CD4-positive, alpha-beta T cell (primary cell): ENCODE results near the gene MACROD2. TPM values are rescaled to one million over a fixed set of nuclear protein-coding genes. Genes with fewer than 3 reads are reported as not detected.

Experiments
- ATAC-seq: fragments of 200-7000 bp; cut with Tn5 transposase; one replicate; pipeline ENCODE4 v1.10.0; 2022; ENCODE audit warnings: mild to moderate bottlenecking; ENCODE audit not compliant: poor library complexity
- CTCF ChIA-PET: fragments of 350-600 bp; sonication (Branson Sonifier 250); formaldehyde crosslinking; loops from one replicate; lab custom pipeline; 2021; ENCODE audit warnings: antibody characterized with exemption, inconsistent platforms; lab: Charles Lee
- POLR2A ChIA-PET: fragments of 350-600 bp; sonication (Branson Sonifier 250); formaldehyde crosslinking; loops from one replicate; lab custom pipeline; 2021; ENCODE audit warnings: antibody characterized with exemption, inconsistent platforms; lab: Charles Lee
- DNase-seq, 14 experiments: peaks; one replicate each; pipeline ENCODE4 v3.0.0-alpha.2; 2013 to 2020; ENCODE audit warnings: mixed read lengths in 2 of 14
- H3K27ac ChIP-seq, 2 donors: one replicate each; pipeline versions ENCODE4 v1.5.1 to v1.7.0; 2013; ENCODE audit warnings: low read length in 2 of 2, low read depth in 1 of 2, mild to moderate bottlenecking in 1 of 2
- H3K27me3 ChIP-seq, 2 experiments: 1 replicate in 1 of 2; 2 replicates in 1 of 2; pipeline versions ENCODE4 v1.6.1 to v1.7.0; 2013; ENCODE audit warnings: low read length in 2 of 2, control low read depth in 1 of 2, mild to moderate bottlenecking in 1 of 2, moderate library complexity in 1 of 2; ENCODE audit not compliant: insufficient read depth in 2 of 2, control insufficient read depth in 1 of 2
- H3K36me3 ChIP-seq: one replicate; pipeline ENCODE4 v1.6.1; 2013; ENCODE audit warnings: low read length, control low read depth; ENCODE audit not compliant: insufficient read depth
- H3K4me1 ChIP-seq: one replicate; pipeline ENCODE4 v1.6.1; 2013; ENCODE audit warnings: low read length, control low read depth; ENCODE audit not compliant: insufficient read depth
- H3K4me3 ChIP-seq: one replicate; pipeline ENCODE4 v1.5.1; 2013; ENCODE audit warnings: mild to moderate bottlenecking, low read length, moderate library complexity
- H3K9me3 ChIP-seq, 2 experiments: 1 replicate in 1 of 2; 2 replicates in 1 of 2; pipeline versions ENCODE4 v1.6.1 to v1.7.0; 2013; ENCODE audit warnings: low read length in 2 of 2, mild to moderate bottlenecking in 2 of 2, control low read depth in 1 of 2, moderate library complexity in 1 of 2; ENCODE audit not compliant: control insufficient read depth in 1 of 2, insufficient read depth in 1 of 2
- H3K27ac Mint-ChIP-seq: one replicate; pipeline ENCODE4 v1.8.0; 2020; ENCODE audit warnings: mixed read lengths
- H3K27me3 Mint-ChIP-seq: one replicate; pipeline ENCODE4 v1.8.0; 2021; ENCODE audit warnings: mixed read lengths
- H3K36me3 Mint-ChIP-seq: one replicate; pipeline ENCODE4 v1.8.0; 2021; ENCODE audit warnings: low read depth, mixed read lengths
- H3K4me1 Mint-ChIP-seq: one replicate; pipeline ENCODE4 v1.8.0; 2021; ENCODE audit warnings: low read depth, mixed read lengths
- H3K4me3 Mint-ChIP-seq: one replicate; pipeline ENCODE4 v1.8.0; 2020; ENCODE audit warnings: mild to moderate bottlenecking, mixed read lengths
- H3K9me3 Mint-ChIP-seq: one replicate; pipeline ENCODE4 v1.8.0; 2020; ENCODE audit warnings: mixed read lengths
- CTCF ChIP-seq: fragments of 200-600 bp; IDR thresholded peaks from one replicate; pipeline ENCODE4 v1.8.0; 2022; ENCODE audit warnings: antibody characterized with exemption, mild to moderate bottlenecking
- intact Hi-C, 2 experiments: fragments of 100-400 bp; cut with DNase I in 1 of 2; cut with micrococcal nuclease in 1 of 2; formaldehyde crosslinking; loops; one replicate each; pipeline versions ENCODE4 v1.15.1 to v1.9.0; 2023 to 2025; cut with DNase I, micrococcal nuclease
- total RNA-seq, 174 experiments: library from RNA in 2 of 174; stranded (reverse) in 2 of 174; gene quantifications; one replicate each; pipeline ENCODE4 v1.2.3 and lab custom pipeline; 2021 to 2026

The MACROD2 gene
- total RNA-seq, 2 experiments from 2014 or later: not detected

DNA sequence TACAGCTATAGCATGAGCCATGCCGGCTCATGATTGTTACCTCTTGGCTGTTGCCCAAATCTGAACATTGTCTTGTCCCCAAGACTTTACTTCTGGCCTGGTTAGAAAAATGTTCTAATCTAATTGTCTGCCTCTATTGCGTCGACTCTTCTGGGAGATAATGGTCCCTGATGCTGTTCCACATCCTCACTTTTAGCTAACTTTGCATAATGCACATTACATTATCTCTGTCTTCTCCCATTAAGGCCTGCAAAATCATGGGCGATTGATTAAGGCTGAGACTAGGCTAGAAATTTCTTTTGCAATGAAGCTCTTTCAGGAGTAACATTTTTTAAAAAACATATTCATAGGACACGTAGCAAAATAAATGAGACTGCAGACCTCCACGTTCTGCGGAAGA, 1616.9 kb downstream of the MACROD2 start:
- POLR2A ChIA-PET: no interaction called here
- DNase-seq: no peak

DNA sequence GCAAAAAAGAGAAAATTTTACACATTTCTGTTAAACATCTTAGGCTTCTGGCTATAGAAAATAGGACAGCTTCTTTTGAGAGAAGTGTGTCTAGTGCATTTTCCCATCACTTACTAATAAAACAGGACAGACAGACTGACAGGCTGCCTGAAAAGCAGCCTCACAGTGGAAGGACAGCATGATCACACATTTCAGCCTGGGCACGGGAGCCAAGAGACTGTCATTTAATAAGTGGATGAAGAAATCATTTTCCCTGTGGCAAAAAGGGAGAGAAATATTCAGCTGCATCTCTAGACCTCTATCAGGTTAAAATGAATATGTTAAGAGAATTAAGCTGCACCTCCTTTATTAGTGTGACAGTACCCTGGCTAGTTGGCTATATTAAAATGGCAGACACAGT, 1617.5 kb downstream of the MACROD2 start:
- Mint-ChIP-seq H3K9me3 (peaks cover 15% of the 10 kb centered on the region), H3K4me3 (no peak overlapping the region), H3K27me3 (no peaks in the 10 kb centered on the region), H3K4me1 (no peaks in the 10 kb centered on the region), H3K36me3 (no peaks in the 10 kb centered on the region), H3K27ac (no peak overlapping the region)
- intact Hi-C loops: no loop called here
- ChIA-PET CTCF (no interaction called here), POLR2A (no interaction called here)
- no peak for TF ChIP-seq CTCF
- Histone ChIP-seq H3K36me3 (no peaks in the 10 kb centered on the region), H3K4me1 (no peaks in the 10 kb centered on the region), H3K4me3 (no peak overlapping the region), H3K27me3 (no peaks in the 10 kb centered on the region), H3K9me3 (peaks cover 0 to 4% of the 10 kb centered on the region in 2 experiments), H3K27ac (no peak overlapping the region)
- DNase-seq: no peak
- ATAC-seq: no peak

More for the DNA sequence above, 1616.9 kb downstream of the MACROD2 start:
- no peaks in the 10 kb centered on the region for H3K27me3 ChIP-seq
- no peaks in the 10 kb centered on the region for H3K36me3 ChIP-seq
- no peak overlapping the region for H3K4me3 ChIP-seq
- Mint-ChIP-seq H3K9me3 (peaks cover 15% of the 10 kb centered on the region), H3K36me3 (no peaks in the 10 kb centered on the region), H3K4me3 (no peak overlapping the region), H3K27ac (no peak overlapping the region), H3K4me1 (no peaks in the 10 kb centered on the region), H3K27me3 (no peaks in the 10 kb centered on the region)
- CTCF ChIA-PET: no interaction called here
- no peaks in the 10 kb centered on the region for H3K4me1 ChIP-seq
- H3K27ac ChIP-seq: no peak overlapping the region
- no peak for TF ChIP-seq CTCF
- ATAC-seq: no peak
- intact Hi-C loops: no loop called here
- H3K9me3 ChIP-seq: peaks cover 0 to 4% of the 10 kb centered on the region in 2 experiments

DNA sequence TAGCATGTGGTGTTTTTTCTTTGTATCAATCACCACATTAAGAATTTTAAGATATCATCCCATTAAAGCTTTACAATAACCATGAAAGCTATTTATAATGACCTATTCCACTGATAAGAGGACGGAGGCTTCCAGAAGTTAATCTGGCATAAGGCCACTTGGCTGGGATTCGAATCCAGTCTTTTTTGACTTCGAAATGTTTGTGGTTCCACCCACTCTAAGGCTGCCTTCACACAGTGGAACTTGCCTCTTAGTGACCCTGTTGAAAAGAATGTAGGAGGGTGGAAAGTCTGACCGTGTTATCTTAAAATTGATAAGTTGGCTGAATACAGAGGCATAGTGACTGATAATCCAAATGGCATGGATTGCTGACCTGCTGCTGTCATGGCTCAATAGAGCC, 1618.2 kb downstream of the MACROD2 start:
- H3K9me3 Mint-ChIP-seq: peaks cover 14% of the 10 kb centered on the region
- DNase-seq (no peak), ATAC-seq (no peak)
- POLR2A ChIA-PET: no interaction called here
- Histone ChIP-seq H3K36me3 (no peaks in the 10 kb centered on the region), H3K9me3 (peaks cover 0 to 4% of the 10 kb centered on the region in 2 experiments), H3K4me1 (no peaks in the 10 kb centered on the region), H3K27me3 (no peaks in the 10 kb centered on the region), H3K4me3 (no peak overlapping the region), H3K27ac (no peak overlapping the region)
- no peaks in the 10 kb centered on the region for H3K27me3 Mint-ChIP-seq
- H3K36me3 Mint-ChIP-seq: no peaks in the 10 kb centered on the region
- H3K4me1 Mint-ChIP-seq: no peaks in the 10 kb centered on the region
- no peak overlapping the region for H3K27ac Mint-ChIP-seq
- TF ChIP-seq CTCF: no peak
- intact Hi-C loops: no loop called here
- CTCF ChIA-PET: no interaction called here
- H3K4me3 Mint-ChIP-seq: no peak overlapping the region
